Activated naive CD8-positive, alpha-beta T cell treated with anti-CD3 and anti-CD28 coated beads, Interleukin-2, amount 50 U/mL, for 24 hours (primary cell): ENCODE data around the gene CEP19.

Source experiments
- ATAC-seq: fragments of 150-1000 bp; cut with Tn5 transposase; one replicate; pipeline ENCODE4 v1.10.0; 2021
- DNase-seq: peaks from one replicate; pipeline ENCODE4 v3.0.0; 2021
- H3K27ac Mint-ChIP-seq: one replicate; pipeline ENCODE4 v1.8.0; 2021; ENCODE audit warnings: mild to moderate bottlenecking, mixed read lengths
- H3K27me3 Mint-ChIP-seq: one replicate; pipeline ENCODE4 v1.8.0; 2021; ENCODE audit warnings: mixed read lengths
- H3K36me3 Mint-ChIP-seq: one replicate; pipeline ENCODE4 v1.8.0; 2021; ENCODE audit warnings: low read depth, mixed read lengths
- H3K4me1 Mint-ChIP-seq: one replicate; pipeline ENCODE4 v1.8.0; 2021; ENCODE audit warnings: mixed read lengths
- H3K4me3 Mint-ChIP-seq: one replicate; pipeline ENCODE4 v1.8.0; 2021; ENCODE audit warnings: mild to moderate bottlenecking, moderate library complexity, mixed read lengths
- H3K9me3 Mint-ChIP-seq: one replicate; pipeline ENCODE4 v1.8.0; 2021; ENCODE audit warnings: mixed read lengths

CEP19 gene

GRCh38 chr3:196694202-196694638 lies 17.8 kb downstream of the CEP19 start:
- peak; percentile 42 for ATAC-seq
- H3K4me3 Mint-ChIP-seq, result no peak overlapping the region
- H3K36me3 Mint-ChIP-seq, result no peaks in the 10 kb centered on the region
- peaks cover 11% of the 10 kb centered on the region for H3K4me1 Mint-ChIP-seq
- no peak overlapping the region for H3K27ac Mint-ChIP-seq
- DNase-seq, result no peak
- H3K9me3 Mint-ChIP-seq, result no peaks in the 10 kb centered on the region
- H3K27me3 Mint-ChIP-seq, result peaks cover 2% of the 10 kb centered on the region

- H3K27ac Mint-ChIP-seq, result no peak overlapping the region
- ATAC-seq, result no peak
- H3K36me3 Mint-ChIP-seq, result no peaks in the 10 kb centered on the region
- no peaks in the 10 kb centered on the region for H3K9me3 Mint-ChIP-seq
- peaks cover 11% of the 10 kb centered on the region for H3K4me1 Mint-ChIP-seq
- DNase-seq, result no peak
- peaks cover 2% of the 10 kb centered on the region for H3K27me3 Mint-ChIP-seq
- H3K4me3 Mint-ChIP-seq, result no peak overlapping the region
Observed at GRCh38 chr3:196691386-196691785, 20.7 kb downstream of the CEP19 start.

GRCh38 chr3:196689941-196690660 lies 21.9 kb downstream of the CEP19 start:
- Mint-ChIP-seq H3K27ac (no peak overlapping the region), H3K36me3 (no peaks in the 10 kb centered on the region), H3K4me3 (no peak overlapping the region), H3K9me3 (no peaks in the 10 kb centered on the region), H3K27me3 (no peaks in the 10 kb centered on the region), H3K4me1 (peaks cover 8% of the 10 kb centered on the region)
- DNase-seq, result no peak
- no peak for ATAC-seq

- no peaks in the 10 kb centered on the region for H3K36me3 Mint-ChIP-seq
- no peak for DNase-seq
- H3K4me3 Mint-ChIP-seq, result no peak overlapping the region
- no peaks in the 10 kb centered on the region for H3K27me3 Mint-ChIP-seq
- H3K4me1 Mint-ChIP-seq, result peaks cover 16% of the 10 kb centered on the region
- no peak for ATAC-seq
- no peaks in the 10 kb centered on the region for H3K9me3 Mint-ChIP-seq
- no peak overlapping the region for H3K27ac Mint-ChIP-seq
Observed at GRCh38 chr3:196688349-196688748, 23.7 kb downstream of the CEP19 start.

GRCh38 chr3:196686436-196686835 lies 25.6 kb downstream of the CEP19 start:
- H3K36me3 Mint-ChIP-seq, result no peaks in the 10 kb centered on the region
- DNase-seq (no peak), ATAC-seq (no peak)
- H3K9me3 Mint-ChIP-seq, result no peaks in the 10 kb centered on the region
- H3K4me3 Mint-ChIP-seq, result no peak overlapping the region
- H3K27me3 Mint-ChIP-seq, result no peaks in the 10 kb centered on the region
- no peak overlapping the region for H3K27ac Mint-ChIP-seq
- peaks cover 16% of the 10 kb centered on the region for H3K4me1 Mint-ChIP-seq

GRCh38 chr3:196684548-196685407 lies 27.3 kb downstream of the CEP19 start:
- Mint-ChIP-seq H3K36me3 (no peaks in the 10 kb centered on the region), H3K4me1 (peaks cover 16% of the 10 kb centered on the region), H3K27me3 (no peaks in the 10 kb centered on the region), H3K27ac (peak overlapping the region; percentile 20), H3K9me3 (no peaks in the 10 kb centered on the region), H3K4me3 (peak overlapping the region; percentile 37)
- DNase-seq (peak; percentile 68), ATAC-seq (peak; percentile 92)

- Mint-ChIP-seq H3K4me1 (peaks cover 5% of the 10 kb centered on the region), H3K9me3 (no peaks in the 10 kb centered on the region), H3K4me3 (no peak overlapping the region), H3K36me3 (no peaks in the 10 kb centered on the region), H3K27ac (no peak overlapping the region), H3K27me3 (no peaks in the 10 kb centered on the region)
- ATAC-seq (no peak), DNase-seq (no peak)
Observed at GRCh38 chr3:196677931-196678330, 34.1 kb downstream of the CEP19 start.

GRCh38 chr3:196677353-196677752 lies 34.7 kb downstream of the CEP19 start:
- DNase-seq, result no peak
- H3K27me3 Mint-ChIP-seq, result no peaks in the 10 kb centered on the region
- H3K4me3 Mint-ChIP-seq, result no peak overlapping the region
- ATAC-seq, result no peak
- no peaks in the 10 kb centered on the region for H3K36me3 Mint-ChIP-seq
- no peaks in the 10 kb centered on the region for H3K9me3 Mint-ChIP-seq
- peaks cover 5% of the 10 kb centered on the region for H3K4me1 Mint-ChIP-seq
- H3K27ac Mint-ChIP-seq, result no peak overlapping the region

- H3K27ac Mint-ChIP-seq, result no peak overlapping the region
- no peaks in the 10 kb centered on the region for H3K36me3 Mint-ChIP-seq
- peaks cover 12% of the 10 kb centered on the region for H3K4me1 Mint-ChIP-seq
- no peak for ATAC-seq
- H3K4me3 Mint-ChIP-seq, result no peak overlapping the region
- H3K9me3 Mint-ChIP-seq, result no peaks in the 10 kb centered on the region
- no peaks in the 10 kb centered on the region for H3K27me3 Mint-ChIP-seq
- DNase-seq, result no peak
Observed at GRCh38 chr3:196673632-196674031, 38.4 kb downstream of the CEP19 start.

- DNase-seq (no peak), ATAC-seq (no peak)
- H3K27me3 Mint-ChIP-seq, result no peaks in the 10 kb centered on the region
- H3K27ac Mint-ChIP-seq, result no peak overlapping the region
- no peaks in the 10 kb centered on the region for H3K36me3 Mint-ChIP-seq
- peaks cover 7% of the 10 kb centered on the region for H3K4me1 Mint-ChIP-seq
- no peak overlapping the region for H3K4me3 Mint-ChIP-seq
- H3K9me3 Mint-ChIP-seq, result no peaks in the 10 kb centered on the region
Observed at GRCh38 chr3:196670339-196670738, 41.7 kb downstream of the CEP19 start.

- ATAC-seq (no peak), DNase-seq (no peak)
- Mint-ChIP-seq H3K27ac (no peak overlapping the region), H3K9me3 (no peaks in the 10 kb centered on the region), H3K4me3 (no peak overlapping the region), H3K36me3 (no peaks in the 10 kb centered on the region), H3K27me3 (no peaks in the 10 kb centered on the region), H3K4me1 (peaks cover 7% of the 10 kb centered on the region)
Observed at GRCh38 chr3:196667056-196667825, 44.8 kb downstream of the CEP19 start.

- H3K27me3 Mint-ChIP-seq, result no peaks in the 10 kb centered on the region
- no peak overlapping the region for H3K27ac Mint-ChIP-seq
- H3K4me3 Mint-ChIP-seq, result no peak overlapping the region
- peaks cover 7% of the 10 kb centered on the region for H3K4me1 Mint-ChIP-seq
- no peaks in the 10 kb centered on the region for H3K36me3 Mint-ChIP-seq
- no peak for DNase-seq
- no peak for ATAC-seq
- H3K9me3 Mint-ChIP-seq, result no peaks in the 10 kb centered on the region
Observed at GRCh38 chr3:196666001-196666867, 45.8 kb downstream of the CEP19 start.

GRCh38 chr3:196662711-196663571 lies 49.1 kb downstream of the CEP19 start:
- Mint-ChIP-seq H3K4me1 (no peaks in the 10 kb centered on the region), H3K27me3 (no peaks in the 10 kb centered on the region), H3K36me3 (peaks cover 7% of the 10 kb centered on the region), H3K9me3 (no peaks in the 10 kb centered on the region), H3K27ac (no peak overlapping the region), H3K4me3 (no peak overlapping the region)
- ATAC-seq (no peak), DNase-seq (no peak)
